HG02642 (cell line): ENCODE results near the gene DBH.

Experiments
- ATAC-seq: cut with Tn5 transposase; IDR thresholded peaks from one replicate; pipeline ENCODE4 v1.9.1; 2021; ENCODE audit warnings: mild to moderate bottlenecking; ENCODE audit not compliant: unreplicated experiment, poor library complexity

The DBH gene

DNA sequence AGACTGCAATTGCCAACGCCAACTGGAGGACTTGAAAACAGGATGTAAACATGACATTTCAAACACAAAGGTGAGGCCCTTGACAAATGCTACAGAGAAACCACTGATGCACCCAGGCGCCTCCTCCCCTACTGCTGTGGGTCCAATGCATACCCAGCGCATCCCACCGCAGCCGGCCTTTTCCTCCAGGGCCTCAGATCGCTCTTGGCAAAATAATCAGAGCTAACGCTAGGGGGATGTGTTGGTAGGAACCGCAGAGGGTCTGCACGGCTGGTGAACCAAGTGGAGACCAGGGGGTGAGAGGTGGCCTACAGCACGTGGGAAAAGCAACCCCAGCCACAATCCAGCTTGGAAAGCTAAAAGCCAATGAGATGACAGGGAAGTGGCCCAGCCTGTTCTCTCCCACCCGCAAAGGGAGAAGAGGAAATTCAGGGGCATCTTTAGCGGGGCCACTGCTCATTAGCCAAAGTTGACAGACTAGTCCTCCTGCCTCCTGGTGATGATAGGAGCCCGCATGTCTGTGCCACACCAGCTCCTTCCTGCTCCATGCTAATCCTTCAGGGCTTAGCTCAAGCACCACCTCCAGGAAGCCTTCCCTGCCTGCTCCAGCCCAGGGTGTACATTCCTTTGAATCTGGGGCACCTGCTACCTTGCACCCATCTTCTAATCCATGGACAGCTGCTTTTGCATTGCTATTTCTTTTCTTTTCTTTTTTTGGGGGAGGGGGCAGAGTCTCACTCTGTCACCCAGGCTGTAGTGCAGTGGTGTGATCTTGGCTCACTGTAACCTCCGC, 32.8 kb upstream of the DBH start:
- ATAC-seq, result no peak

DNA sequence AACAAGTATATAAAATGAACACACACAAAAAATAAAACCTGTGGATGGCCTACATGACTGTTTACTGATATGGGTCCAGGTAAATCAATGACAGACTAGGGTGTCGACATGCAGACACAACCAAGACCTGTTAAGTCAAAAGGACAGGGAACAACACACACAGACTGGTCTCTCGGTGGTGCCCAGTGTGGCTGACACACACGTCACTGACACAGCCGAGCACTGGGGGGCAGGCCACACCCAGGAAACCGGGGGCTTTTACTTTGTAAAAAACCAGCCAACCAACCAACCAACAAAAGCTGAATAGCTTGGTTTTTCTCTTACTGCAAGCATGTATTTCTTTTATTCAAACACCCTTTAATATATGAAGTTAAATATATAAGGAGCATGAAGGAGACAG, 31.9 kb upstream of the DBH start:
- ATAC-seq, result no peak

DNA sequence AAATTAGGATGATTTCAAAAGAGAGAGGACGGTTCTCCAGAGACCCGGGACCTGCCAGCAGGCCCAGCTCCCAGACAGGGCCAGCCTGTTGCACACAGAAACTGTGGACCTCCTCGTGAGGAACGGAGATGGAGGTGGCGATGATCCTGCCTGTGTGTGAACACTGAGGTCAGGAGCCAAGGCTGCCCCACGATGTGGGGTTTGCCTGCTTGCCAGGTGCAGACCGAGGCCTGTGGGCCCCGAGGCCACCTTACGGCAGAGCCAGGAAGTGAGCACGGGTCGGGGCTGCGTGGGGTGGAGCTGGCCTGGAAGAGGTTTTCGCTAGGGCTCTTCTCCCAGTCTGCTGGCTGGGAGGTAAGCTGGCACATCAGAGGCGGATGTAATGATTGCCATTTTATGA, 31.3 kb upstream of the DBH start:
- no peak for ATAC-seq

DNA sequence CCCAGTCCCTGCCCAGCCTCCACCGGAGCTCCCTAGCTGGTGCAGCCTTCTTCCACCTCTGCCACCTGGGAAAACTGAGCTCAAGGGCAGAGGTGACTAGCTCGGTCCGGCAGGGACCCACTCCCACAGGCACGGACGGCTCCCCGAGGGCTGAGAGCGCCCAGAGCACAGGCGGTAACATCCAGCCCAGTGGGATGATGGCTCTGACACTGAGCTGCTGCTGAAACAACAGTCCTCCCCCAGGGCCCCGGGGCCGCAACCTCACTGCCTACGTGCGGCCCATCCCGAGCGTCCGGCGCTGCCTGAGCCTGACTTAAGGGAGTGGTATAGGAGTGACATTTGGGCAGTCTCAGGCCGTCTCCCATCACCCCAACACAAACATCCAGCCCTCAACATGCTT, 30.7 kb upstream of the DBH start:
- ATAC-seq, result no peak

DNA sequence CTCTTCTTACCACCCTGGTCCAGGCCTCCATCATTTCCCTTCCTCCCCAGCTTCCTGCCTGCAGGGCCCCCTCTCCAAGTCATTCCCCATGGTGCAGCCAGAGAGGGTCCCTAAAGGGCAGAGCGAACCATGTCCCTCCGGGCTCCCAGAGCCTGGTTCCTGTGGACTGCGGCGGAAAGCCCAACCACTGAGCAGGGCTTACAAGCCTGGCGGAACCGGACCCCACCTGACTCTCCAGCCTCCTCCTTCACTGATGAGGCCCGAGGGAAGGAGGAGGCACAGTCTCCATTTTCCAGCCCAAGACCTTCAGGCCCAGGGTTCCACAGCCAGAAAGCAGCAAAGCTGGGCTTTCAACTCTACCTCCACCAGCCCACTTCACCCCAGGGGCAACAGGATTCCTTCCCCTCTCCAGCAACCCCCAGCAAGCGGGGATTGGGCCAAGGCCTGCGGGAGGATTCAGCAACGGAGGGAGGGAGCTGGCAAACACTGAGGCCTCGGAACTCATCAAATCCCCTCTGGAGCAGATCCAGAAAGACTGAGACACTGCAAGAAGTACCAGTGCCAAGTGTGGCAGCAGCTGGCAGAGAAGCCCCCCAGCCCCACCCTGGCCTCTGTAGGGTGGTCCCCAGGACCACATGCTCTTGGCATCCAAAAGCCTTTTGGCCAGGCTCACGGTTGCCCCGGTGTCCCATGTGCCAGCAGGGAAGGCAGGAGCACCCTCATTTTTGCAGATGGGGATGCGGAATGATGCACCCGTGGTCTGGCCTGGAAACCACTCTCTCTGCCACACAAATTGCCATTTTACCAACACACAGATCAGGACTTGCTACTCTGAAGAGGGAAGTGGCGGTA, 30.1 kb upstream of the DBH start:
- no peak for ATAC-seq

DNA sequence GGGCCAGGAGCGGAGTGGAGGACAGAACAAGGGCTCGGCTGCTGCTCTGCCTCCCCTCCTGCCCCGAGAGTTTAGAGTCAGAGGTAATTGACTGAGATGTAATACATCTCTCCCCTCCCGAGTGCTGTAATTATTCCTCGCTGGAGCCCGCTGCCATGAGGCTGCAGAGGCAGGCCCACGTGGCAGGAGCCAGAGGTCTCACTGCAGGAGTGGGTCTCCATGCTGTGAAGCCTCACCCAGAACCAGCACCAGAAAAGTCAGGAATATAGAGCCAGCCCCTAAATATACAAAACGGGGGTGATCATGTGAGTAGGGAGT, 29.5 kb upstream of the DBH start:
- no peak for ATAC-seq

DNA sequence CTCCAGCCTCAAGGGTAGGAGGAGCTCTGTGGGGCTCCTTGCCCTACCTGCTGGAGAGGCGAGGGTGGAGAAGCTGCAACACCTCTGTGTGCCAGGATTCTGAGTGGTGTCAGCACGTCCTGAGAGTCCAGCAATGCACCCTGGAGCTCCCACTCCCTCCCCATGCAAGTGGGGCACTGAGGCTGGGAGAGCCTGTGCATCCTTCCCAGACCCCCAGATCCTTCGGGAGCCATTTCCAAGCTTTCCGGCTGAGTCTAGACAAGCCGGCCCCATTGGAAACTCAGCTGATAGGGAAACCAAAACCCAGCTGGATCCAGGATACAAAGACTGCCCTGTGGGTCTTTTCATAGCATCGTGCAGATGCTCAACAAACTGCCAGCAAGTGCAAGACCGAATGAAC, 28.8 kb upstream of the DBH start:
- ATAC-seq, result no peak

DNA sequence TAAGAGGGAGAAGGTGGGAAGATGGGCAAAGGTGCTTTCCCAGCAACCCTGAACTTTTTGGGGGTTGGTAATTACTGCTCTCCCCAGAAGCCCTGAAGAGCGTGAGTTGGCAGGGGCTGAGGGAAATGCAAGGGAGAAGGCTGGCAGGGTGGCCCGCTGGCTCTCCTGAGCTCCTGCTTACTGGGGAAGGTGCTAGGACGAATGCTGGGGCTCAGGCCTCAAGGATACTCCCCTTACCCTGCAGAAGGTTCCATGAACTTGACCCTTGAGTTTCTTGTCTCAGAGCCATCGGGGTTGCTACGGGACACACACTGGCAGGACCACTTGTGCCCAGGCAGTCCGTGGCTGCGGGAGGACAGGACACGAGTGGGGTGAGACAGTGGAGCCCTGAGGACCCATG, 28.2 kb upstream of the DBH start:
- ATAC-seq, result no peak

DNA sequence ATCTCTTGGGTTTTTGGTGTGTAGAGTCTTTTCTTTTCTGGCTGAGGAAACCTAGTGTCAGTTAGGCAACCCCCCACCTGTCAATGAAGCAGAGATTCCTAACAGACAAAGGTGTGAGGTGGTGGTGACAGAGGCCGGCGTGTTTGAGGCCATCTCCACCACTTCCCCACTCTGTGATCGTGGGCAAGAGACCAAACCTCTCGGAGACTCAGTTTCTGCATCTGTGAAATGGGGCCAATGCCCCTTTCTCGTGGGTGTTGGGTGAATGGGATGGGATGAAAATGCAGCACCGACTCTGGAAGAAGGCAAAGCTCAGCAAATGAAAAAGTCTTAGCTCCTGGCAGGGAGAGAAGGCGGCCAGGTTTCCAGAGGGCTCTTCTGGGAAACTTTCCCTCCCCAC, 27.8 kb upstream of the DBH start:
- no peak for ATAC-seq

DNA sequence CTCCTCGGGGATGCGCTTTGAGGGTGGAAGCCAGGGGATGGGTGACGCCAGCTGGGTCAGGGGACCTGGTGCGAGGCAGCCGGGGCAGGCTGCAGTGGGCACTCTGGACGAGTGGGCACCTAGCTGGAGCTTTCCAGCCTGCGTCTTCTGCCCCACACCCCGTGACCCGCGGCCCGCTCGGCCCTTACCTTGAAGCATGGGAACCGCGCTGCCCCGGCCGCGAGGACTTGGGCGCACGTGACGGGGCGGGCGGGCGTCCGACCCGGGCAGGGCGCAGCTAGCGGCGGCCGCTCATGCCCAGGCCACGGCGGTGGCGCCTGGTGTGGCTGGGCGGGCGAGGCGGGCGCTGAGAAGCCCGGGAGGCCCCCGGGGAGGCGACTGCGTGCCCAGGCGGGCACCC, 27.3 kb upstream of the DBH start:
- no peak for ATAC-seq

DNA sequence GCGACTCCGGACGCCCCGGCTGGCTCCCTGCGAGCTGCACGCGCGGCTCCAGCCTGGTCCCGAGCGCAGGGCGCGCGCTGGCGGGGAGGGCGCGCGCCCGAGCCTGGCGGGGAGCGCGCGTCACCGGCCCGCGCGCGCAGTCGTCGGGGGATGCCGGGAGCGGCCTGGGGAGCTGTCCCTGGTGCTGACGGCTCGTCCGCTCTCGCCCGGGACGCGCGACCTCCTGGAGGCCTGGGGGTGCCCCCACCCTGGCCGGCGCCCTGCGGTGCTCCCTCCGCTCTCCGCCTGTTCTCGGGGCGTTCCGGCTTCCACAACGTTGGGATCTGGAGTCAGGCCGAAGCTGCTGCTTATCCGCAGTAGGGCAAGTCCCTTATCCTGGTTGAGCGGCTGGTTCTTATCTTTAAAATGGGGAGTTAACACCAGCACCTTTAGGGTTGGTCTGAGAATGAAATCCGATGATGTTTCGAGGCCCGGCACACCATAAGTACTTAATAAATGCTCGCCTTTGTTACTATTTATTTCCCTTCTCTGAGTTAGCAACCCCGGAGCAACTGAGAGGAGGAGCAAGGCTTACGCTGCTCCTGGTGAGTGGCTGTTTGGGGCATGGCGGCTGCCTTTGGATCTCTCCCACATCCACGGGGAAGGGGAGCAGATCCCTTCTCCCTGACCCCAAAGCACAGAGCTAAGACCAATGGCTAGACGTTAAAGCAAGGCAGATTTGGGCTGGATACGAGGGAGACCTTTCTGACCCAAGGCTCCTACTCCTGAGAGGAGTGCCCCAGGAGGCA, 26.7 kb upstream of the DBH start, which contains the start of gene FAM163B:
FAM163B (minus strand) TSS at position 79 of the 788 bp plus-strand sequence. CDS start 29,166 bp downstream, outside the sequence.
- ATAC-seq, result no peak

DNA sequence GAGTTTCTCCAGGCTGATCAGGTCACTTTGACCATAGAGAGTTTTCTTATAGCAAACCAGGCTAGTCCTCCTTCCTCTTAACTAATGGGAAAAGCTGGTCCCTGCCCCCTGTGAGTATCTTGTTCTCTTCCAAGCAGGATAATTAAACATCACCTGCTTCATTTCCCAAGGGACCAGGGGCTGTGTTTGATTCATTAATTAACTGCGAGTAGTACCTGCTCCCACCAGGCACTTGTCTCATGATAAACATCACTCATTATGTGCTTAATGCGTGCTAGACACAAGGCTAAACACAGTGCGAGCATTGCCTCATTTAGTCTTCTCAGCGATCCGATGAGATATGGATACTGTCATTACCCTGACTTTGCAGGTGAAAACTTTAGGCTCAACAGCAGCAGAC, 25.3 kb upstream of the DBH start:
- ATAC-seq, result no peak

DNA sequence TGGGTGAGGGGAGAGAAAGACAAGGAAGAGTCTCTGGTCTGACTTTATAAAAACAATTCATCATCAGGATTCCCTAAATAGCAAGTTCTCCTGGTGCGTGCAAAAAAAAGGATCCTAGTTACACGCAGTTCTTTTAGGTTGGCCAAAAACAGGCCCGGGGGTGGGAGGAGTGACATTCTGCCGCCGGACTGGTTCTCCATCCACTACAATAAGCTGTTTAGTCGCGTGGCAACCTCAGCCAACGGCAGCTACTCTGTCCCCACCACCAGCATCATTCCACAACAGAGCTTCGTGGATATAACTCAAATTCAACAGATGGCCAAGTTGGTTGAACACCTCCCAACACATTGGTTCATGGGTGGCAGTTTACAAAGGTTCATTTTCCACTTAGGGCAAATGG, 24.1 kb upstream of the DBH start:
- no peak for ATAC-seq

DNA sequence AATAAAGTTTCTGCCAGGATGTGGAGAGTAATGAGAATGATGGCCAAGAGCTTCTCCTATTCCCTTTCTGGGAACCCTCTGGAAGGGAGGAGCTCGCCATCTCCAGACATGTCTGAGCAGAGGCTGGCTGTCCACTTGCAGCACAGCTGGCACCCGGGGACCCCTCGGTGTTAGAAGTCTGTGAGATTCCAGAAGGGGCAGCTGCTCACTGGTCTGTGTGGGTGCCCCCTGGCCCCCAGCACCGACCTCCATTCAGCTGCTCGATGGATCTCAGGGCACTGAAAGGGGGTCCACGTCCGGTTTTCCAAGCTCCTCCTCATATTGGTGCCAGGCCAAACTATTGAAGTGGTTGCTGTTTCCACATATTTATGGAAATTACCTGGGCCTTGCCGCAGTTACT, 23.3 kb upstream of the DBH start:
- ATAC-seq, result no peak

DNA sequence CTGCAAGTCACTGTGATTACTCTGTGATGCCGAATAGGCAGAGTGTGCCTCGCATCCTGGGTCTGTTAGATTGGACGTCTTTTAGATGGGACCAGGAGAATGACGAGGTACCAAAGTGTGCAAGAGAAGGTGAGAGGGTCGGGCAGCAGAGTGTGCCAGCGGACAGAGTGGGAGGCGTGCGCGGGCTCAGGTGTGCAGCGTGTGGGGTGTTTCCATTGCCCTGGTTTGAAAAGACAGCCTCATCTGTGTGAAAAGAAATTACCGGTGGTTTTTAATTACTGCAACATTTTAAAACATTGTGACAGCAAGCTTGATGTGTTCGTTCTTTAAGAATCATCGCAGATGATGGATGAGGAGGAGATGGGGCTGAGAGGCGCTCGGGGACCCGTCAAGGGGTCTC, 22.7 kb upstream of the DBH start:
- ATAC-seq, result no peak

DNA sequence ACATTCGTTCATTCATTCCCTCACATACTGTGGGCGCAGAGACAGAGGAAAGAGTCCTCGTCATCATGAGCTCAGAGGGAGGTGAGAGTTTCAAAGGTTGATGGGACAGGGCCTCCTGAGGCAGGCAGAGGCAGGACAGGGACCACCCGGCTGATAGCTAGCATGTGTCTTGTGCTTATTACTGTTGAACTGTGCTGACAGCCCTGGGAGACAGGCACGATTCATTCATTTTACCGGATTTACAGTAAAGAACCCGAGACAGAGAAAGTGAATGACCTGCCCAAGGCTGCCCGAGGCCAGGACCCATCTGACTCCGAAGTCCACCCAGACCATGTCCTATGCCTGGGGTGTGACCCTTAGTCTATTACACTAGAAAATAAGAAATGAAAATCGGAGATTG, 22.1 kb upstream of the DBH start:
- ATAC-seq, result no peak

DNA sequence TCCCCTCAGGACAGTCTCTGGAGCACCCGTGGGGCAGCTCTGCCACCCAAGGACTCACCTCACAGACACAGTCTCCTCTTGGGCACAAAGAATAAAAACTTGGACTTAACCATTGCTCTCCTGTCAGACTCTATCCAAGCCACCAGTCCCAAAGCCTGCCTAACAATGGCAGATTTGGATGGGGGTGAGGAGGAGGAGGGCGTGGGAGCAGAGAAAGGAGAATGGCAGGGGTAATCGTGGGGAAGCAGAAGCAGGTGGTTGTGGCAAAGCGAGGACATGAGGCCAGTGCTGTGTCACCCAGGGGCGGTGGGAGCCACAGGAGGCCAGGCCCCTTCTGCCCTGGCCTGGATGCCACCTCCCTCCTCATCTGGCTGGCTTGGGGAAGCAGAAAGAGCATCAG, 21.5 kb upstream of the DBH start:
- no peak for ATAC-seq

DNA sequence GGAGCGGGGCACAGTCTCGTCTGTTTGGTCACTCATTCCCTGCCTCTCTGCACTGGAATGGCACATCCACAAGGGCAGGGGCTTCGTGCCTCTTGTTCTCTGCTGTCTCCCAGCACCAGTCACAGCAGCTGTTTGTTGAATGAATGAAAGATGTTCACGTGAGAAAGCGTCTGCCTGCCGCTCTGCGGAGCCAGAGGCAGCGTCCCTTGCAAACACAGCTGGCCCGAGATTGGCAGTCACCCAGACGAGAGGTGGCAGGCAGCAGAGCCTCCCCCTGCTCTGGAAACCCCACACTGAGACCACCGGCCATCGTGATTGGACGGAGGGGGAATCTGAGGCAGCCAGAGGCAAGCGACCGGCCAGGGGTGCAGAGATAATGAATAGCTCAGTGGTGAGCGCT, 21.0 kb upstream of the DBH start:
- ATAC-seq, result no peak

DNA sequence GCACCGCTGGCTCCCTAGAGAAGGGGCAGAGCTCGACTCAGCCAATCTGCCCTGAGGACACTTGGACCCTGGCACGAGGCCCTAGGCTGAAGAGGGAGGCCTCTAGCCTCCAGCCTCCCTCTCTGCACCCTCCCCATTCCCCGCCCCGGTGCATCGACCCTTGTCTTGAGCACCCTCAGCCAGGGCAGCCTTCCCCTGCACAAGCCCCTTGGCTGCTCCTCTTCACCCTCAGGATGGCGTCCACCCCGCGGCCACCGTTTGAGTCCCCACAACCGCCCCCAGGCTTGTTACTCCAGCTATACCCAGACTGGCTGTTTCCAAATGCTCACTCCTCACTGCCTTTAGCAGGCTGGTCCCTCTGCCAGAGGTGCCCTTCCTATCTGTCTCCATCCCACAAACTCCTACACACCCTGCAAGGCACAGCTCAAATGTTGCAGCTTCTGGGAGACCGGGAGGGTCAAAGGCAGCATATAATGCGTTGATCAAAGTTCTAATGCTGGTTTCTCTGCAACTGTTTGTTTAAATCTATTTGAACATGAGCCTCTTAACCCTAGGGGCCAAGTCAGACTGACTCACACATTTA, 20.5 kb upstream of the DBH start:
- ATAC-seq, result no peak

DNA sequence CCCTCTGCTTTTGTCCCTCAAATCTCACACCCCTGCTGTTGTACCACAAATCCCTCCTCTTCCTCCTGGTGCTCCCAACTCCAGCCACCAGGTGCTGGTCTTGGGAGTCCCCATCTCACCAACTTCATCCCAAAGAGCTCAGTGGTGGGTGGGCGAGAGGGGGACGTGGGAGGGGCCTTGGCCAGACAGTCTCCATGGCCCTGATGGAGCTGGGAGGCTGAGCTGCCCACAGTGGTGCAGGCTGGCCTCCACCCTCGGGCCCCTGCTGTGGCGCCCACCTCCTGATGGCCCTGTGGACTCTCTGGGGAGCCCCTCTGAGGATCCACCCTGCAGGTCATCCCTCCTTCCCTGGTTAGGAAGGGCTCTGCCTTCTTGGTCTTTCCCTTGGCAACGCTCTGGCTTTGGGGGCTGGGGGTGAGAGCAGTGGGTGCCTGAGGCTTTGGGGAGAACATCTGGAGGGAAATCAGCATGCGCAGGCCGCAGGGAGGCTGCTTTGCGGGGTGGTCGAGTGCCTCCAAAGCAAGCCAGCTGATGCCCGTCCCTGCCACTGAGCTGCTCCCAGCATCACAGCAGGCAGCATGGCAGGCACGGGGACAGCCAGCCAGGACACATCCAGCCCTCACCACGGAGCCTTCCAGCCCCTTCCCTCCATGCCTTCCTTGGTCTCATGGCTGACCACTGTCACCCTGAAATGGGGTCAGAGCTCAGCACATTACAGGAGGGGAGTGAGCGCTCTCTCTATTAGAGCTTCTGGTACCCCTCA, 19.3 kb upstream of the DBH start:
- ATAC-seq, result no peak
